ENCODE measurements around the gene ACTN1.

DNA sequence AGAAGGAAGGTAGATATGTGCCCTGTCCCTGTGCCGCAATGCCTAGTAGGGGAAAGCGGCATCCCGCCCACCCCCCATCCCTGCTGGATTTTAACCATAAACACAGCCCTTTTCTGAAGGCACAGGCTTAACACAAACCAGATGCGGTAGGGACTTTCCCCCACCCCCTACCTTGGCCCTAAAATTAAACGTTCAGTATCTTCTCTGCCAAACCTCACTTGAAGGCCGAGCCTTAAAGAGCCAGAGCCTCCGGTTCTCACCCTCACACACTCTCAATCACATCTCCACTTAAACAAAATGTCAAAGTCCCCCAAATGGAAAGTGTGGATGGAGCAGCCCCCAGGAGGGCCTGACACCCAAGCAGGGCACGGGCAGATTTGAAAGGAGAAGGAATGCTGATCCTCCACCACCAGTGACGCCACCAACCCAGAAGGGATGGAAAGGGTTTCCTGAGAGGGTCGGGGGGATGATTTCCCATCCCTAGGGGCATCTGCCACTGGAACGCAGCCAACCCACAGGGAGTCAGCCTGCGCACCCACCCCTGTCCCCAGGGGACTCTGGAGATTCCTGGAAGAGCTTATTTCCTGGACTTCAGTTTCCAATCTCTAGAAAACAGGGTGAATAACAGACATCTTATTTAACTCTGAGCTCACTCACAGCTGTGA lies 26.4 kb downstream of the ACTN1 start:
- TF ChIP-seq, protein P1, sequence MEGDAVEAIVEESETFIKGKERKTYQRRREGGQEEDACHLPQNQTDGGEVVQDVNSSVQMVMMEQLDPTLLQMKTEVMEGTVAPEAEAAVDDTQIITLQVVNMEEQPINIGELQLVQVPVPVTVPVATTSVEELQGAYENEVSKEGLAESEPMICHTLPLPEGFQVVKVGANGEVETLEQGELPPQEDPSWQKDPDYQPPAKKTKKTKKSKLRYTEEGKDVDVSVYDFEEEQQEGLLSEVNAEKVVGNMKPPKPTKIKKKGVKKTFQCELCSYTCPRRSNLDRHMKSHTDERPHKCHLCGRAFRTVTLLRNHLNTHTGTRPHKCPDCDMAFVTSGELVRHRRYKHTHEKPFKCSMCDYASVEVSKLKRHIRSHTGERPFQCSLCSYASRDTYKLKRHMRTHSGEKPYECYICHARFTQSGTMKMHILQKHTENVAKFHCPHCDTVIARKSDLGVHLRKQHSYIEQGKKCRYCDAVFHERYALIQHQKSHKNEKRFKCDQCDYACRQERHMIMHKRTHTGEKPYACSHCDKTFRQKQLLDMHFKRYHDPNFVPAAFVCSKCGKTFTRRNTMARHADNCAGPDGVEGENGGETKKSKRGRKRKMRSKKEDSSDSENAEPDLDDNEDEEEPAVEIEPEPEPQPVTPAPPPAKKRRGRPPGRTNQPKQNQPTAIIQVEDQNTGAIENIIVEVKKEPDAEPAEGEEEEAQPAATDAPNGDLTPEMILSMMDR (IDR thresholded peaks at IDR 0.05) = no peak
- no peak for TF ChIP-seq ZFX (IDR thresholded peaks at IDR 0.05; ENCODE audit: borderline replicate concordance)

All from 22Rv1 (cell line).